Activated CD4-positive, alpha-beta memory T cell treated with anti-CD3 and anti-CD28 coated beads for 36 hours (primary cell): ENCODE measurements around the gene GALK1. TPM values are rescaled to one million over a fixed set of nuclear protein-coding genes. Genes with fewer than 3 reads are reported as not detected.

Source experiments
- CTCF ChIA-PET: fragments of 350-600 bp; sonication (Branson Sonifier 250); formaldehyde crosslinking; loops from one replicate; lab custom pipeline; 2021; ENCODE audit warnings: antibody characterized with exemption, inconsistent platforms; lab: Charles Lee
- POLR2A ChIA-PET: fragments of 350-600 bp; sonication (Branson Sonifier 250); formaldehyde crosslinking; loops from one replicate; lab custom pipeline; 2021; ENCODE audit warnings: antibody characterized with exemption; lab: Charles Lee
- DNase-seq: peaks from one replicate; pipeline ENCODE4 v3.0.0-alpha.2; 2020
- H3K27ac Mint-ChIP-seq: one replicate; pipeline ENCODE4 v1.8.0; 2021; ENCODE audit warnings: mixed read lengths
- H3K27me3 Mint-ChIP-seq: one replicate; pipeline ENCODE4 v1.8.0; 2021; ENCODE audit warnings: mixed read lengths
- H3K36me3 Mint-ChIP-seq: one replicate; pipeline ENCODE4 v1.8.0; 2021; ENCODE audit warnings: mixed read lengths
- H3K4me1 Mint-ChIP-seq: one replicate; pipeline ENCODE4 v1.8.0; 2021; ENCODE audit warnings: low read depth, mixed read lengths
- H3K4me3 Mint-ChIP-seq: one replicate; pipeline ENCODE4 v1.8.0; 2021; ENCODE audit warnings: mild to moderate bottlenecking, mixed read lengths
- H3K9me3 Mint-ChIP-seq: one replicate; pipeline ENCODE4 v1.8.0; 2021; ENCODE audit warnings: mixed read lengths
- intact Hi-C: fragments of 100-400 bp; cut with micrococcal nuclease; formaldehyde crosslinking; loops from one replicate; pipeline ENCODE4 v1.15.1; 2023
- total RNA-seq, 2 experiments: library from RNA; stranded (reverse); gene quantifications; one replicate each; pipeline ENCODE4 v1.2.3, GENCODE V29; 2021

Gene GALK1
- total RNA-seq, 2 experiments from 2014 or later = 69.3 to 69.7 TPM

GRCh38 chr17:75755205-75755901, 9.6 kb downstream of the GALK1 start:
- peak; percentile 21 for DNase-seq
- Mint-ChIP-seq H3K4me3 (no peak overlapping the region), H3K4me1 (peaks cover 15% of the 10 kb centered on the region), H3K36me3 (peaks cover 1% of the 10 kb centered on the region), H3K9me3 (no peaks in the 10 kb centered on the region), H3K27ac (no peak overlapping the region), H3K27me3 (no peaks in the 10 kb centered on the region)
- CTCF ChIA-PET = interaction anchor here (1.3 to 3.3 kb wide), 8 partner anchors 8 to 123 kb away, joined by 3 to 39 read pairs (median 8); partner anchors contain the start of gene GALK1
- intact Hi-C loops = no loop called here
- POLR2A ChIA-PET = interaction anchor here (1.5 kb wide), 1 partner anchor 21 kb away, joined by 4 read pairs; no protein-coding TSS in a partner anchor

- Mint-ChIP-seq H3K9me3 (no peaks in the 10 kb centered on the region), H3K27me3 (no peaks in the 10 kb centered on the region), H3K36me3 (peaks cover 1% of the 10 kb centered on the region), H3K4me3 (peak overlapping the region; percentile 24), H3K4me1 (peaks cover 20% of the 10 kb centered on the region), H3K27ac (peak overlapping the region; percentile 15)
- ChIA-PET CTCF (interaction anchor here (1.3 to 10.9 kb wide), 30 partner anchors 9 to 360 kb away, joined by 3 to 438 read pairs (median 8); partner anchors contain the start of genes GALK1, RECQL5, SAP30BP and SMIM5), POLR2A (interaction anchor here (1.3 to 1.8 kb wide), 6 partner anchors 18 to 88 kb away, joined by 4 to 14 read pairs (median 5); partner anchors contain the start of gene RECQL5)
- intact Hi-C loops = loop anchor here (5.0 kb wide), 1 partner anchor 327 kb away; no protein-coding TSS in a partner anchor
- no peak for DNase-seq
Observed at GRCh38 chr17:75754378-75755204, 10.4 kb downstream of the GALK1 start.

GRCh38 chr17:75753514-75754377, 11.2 kb downstream of the GALK1 start:
- DNase-seq = peak; percentile 76
- Mint-ChIP-seq H3K9me3 (no peaks in the 10 kb centered on the region), H3K4me1 (peaks cover 20% of the 10 kb centered on the region), H3K4me3 (peak overlapping the region; percentile 45), H3K27me3 (no peaks in the 10 kb centered on the region), H3K27ac (no peak overlapping the region), H3K36me3 (no peaks in the 10 kb centered on the region)
- intact Hi-C loops = loop anchor here (5.0 kb wide), 1 partner anchor 326 kb away; no protein-coding TSS in a partner anchor
- CTCF ChIA-PET = interaction anchor here (0.6 to 10.9 kb wide), 77 partner anchors 10 to 640 kb away, joined by 3 to 438 read pairs (median 5); partner anchors contain the start of genes GALK1, ITGB4, MIF4GD and RECQL5
- POLR2A ChIA-PET = interaction anchor here (0.5 to 1.8 kb wide), 10 partner anchors 11 to 102 kb away, joined by 3 to 18 read pairs (median 5); partner anchors contain the start of genes GALK1, RECQL5 and WBP2

DNA sequence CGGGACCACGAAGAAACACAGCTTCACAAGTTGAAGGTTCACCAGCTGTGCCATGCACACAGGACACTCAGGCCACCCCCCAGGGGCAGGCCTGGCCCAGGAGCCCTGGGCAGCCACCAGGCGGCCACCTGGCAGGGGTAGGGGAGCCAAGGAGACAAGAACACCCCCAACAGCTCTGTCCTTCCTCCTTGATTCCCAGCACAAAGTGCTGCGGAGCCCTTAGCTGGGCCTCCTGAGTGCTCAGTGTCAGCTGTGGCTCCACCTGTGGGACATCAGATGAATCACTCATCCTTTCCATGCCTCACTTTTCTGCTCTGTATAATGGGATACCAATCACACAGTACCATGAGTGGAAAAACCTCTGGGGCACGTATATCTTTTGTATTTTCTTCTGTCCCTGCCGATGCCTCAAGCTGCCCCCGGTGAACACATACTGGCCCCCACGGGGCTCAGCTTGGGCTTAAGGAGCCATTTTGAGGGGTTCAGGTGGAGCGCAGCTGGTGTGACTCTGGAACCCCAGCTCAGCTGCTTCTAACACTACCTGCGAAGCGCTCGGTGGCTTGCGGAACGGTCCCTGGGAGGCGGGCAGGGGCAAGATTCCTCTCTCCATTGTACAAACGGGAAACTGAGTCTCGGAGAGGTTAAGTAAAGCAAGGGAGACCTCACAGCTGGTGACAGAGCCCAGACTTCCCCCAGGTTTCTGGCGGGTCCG, 12.0 kb downstream of the GALK1 start:
- peak; percentile 15 for DNase-seq
- ChIA-PET POLR2A (interaction anchor here (1.1 to 1.8 kb wide), 9 partner anchors 12 to 102 kb away, joined by 3 to 18 read pairs (median 5); partner anchors contain the start of genes GALK1, RECQL5 and WBP2), CTCF (interaction anchor here (0.6 to 10.9 kb wide), 75 partner anchors 9 to 639 kb away, joined by 3 to 438 read pairs (median 5); partner anchors contain the start of genes GALK1, ITGB4, MIF4GD and RECQL5)
- H3K27ac Mint-ChIP-seq = no peak overlapping the region
- H3K4me1 Mint-ChIP-seq = peaks cover 20% of the 10 kb centered on the region
- no peaks in the 10 kb centered on the region for H3K9me3 Mint-ChIP-seq
- no peaks in the 10 kb centered on the region for H3K27me3 Mint-ChIP-seq
- H3K36me3 Mint-ChIP-seq = no peaks in the 10 kb centered on the region
- intact Hi-C loops = loop anchor here (5.0 kb wide), 1 partner anchor 326 kb away; no protein-coding TSS in a partner anchor
- peak overlapping the region; percentile 45 for H3K4me3 Mint-ChIP-seq

DNA sequence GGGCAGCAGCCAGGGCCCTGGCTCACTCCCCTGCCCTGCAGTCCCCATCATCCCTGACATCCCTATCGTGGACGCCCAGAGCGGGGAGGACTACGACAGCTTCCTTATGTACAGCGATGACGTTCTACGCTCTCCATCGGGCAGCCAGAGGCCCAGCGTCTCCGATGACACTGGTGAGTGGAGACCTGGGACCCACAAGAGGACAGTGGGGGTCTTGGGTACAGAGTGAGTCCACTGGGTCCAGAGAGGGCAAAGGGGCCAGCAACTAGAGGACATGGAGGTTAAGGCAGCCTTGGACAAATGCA, 12.6 kb downstream of the GALK1 start:
- no peaks in the 10 kb centered on the region for H3K36me3 Mint-ChIP-seq
- ChIA-PET CTCF (interaction anchor here (1.3 to 10.9 kb wide), 16 partner anchors 12 to 127 kb away, joined by 3 to 438 read pairs (median 13); partner anchors contain the start of genes GALK1, RECQL5, SAP30BP and SMIM5), POLR2A (interaction anchor here (1.2 to 1.8 kb wide), 2 partner anchors 13 to 79 kb away, joined by 3 to 18 read pairs; partner anchors contain the start of gene GALK1)
- H3K27ac Mint-ChIP-seq = no peak overlapping the region
- H3K27me3 Mint-ChIP-seq = no peaks in the 10 kb centered on the region
- no peak for DNase-seq
- peaks cover 23% of the 10 kb centered on the region for H3K4me1 Mint-ChIP-seq
- H3K4me3 Mint-ChIP-seq = no peak overlapping the region
- H3K9me3 Mint-ChIP-seq = no peaks in the 10 kb centered on the region
- intact Hi-C loops = loop anchor here (5.0 kb wide), 1 partner anchor 325 kb away; no protein-coding TSS in a partner anchor

DNA sequence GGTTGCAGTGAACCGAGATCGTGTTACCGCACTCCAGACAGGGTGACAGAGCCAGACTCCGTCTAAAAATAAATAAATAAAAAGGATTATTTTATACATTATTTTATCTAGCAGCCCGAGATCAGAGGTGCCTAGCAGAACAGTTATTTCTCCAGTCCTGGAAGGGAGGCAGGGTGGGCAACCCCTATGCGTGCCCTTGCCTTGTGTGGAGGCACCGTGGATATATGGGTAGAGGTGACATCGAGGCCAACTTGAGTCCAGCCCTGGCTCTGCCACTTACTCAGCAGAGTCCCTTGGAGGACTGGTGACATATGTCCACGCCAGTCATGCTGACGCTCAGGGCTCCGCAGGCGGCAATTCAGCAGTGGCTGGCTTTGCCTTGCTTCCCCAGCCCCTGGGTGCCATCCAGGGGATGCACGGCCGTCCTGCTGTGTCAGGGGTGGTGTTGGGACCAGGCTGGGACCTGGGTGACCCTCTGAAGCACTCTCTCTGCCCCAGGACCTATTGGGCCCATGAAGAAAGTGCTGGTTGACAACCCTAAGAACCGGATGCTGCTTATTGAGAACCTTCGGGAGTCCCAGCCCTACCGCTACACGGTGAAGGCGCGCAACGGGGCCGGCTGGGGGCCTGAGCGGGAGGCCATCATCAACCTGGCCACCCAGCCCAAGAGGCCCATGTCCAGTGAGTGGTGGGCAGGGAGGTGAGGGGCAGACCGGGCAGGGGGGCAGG, 13.2 kb downstream of the GALK1 start:
- Mint-ChIP-seq H3K4me1 (peaks cover 23% of the 10 kb centered on the region), H3K4me3 (no peak overlapping the region), H3K27ac (no peak overlapping the region), H3K36me3 (no peaks in the 10 kb centered on the region), H3K9me3 (no peaks in the 10 kb centered on the region), H3K27me3 (no peaks in the 10 kb centered on the region)
- intact Hi-C loops = loop anchor here (5.0 kb wide), 1 partner anchor 325 kb away; no protein-coding TSS in a partner anchor
- no peak for DNase-seq
- ChIA-PET CTCF (interaction anchor here (0.8 to 10.9 kb wide), 9 partner anchors 12 to 131 kb away, joined by 3 to 438 read pairs (median 25); partner anchors contain the start of genes GALK1, RECQL5, SAP30BP and SMIM5), POLR2A (no interaction called here)

- H3K4me3 Mint-ChIP-seq = no peak overlapping the region
- intact Hi-C loops = loop anchor here (1.0 to 5.0 kb wide), 2 partner anchors 118 to 324 kb away; partner anchors contain the start of gene SMIM5
- H3K27me3 Mint-ChIP-seq = no peaks in the 10 kb centered on the region
- no peak for DNase-seq
- H3K4me1 Mint-ChIP-seq = peaks cover 23% of the 10 kb centered on the region
- no peaks in the 10 kb centered on the region for H3K36me3 Mint-ChIP-seq
- CTCF ChIA-PET = interaction anchor here (0.8 to 10.9 kb wide), 24 partner anchors 12 to 160 kb away, joined by 3 to 438 read pairs (median 8); partner anchors contain the start of genes GALK1, RECQL5, SAP30BP and SMIM5
- POLR2A ChIA-PET = no interaction called here
- H3K9me3 Mint-ChIP-seq = no peaks in the 10 kb centered on the region
- H3K27ac Mint-ChIP-seq = no peak overlapping the region
Observed at GRCh38 chr17:75750661-75751423, 14.2 kb downstream of the GALK1 start.

DNA sequence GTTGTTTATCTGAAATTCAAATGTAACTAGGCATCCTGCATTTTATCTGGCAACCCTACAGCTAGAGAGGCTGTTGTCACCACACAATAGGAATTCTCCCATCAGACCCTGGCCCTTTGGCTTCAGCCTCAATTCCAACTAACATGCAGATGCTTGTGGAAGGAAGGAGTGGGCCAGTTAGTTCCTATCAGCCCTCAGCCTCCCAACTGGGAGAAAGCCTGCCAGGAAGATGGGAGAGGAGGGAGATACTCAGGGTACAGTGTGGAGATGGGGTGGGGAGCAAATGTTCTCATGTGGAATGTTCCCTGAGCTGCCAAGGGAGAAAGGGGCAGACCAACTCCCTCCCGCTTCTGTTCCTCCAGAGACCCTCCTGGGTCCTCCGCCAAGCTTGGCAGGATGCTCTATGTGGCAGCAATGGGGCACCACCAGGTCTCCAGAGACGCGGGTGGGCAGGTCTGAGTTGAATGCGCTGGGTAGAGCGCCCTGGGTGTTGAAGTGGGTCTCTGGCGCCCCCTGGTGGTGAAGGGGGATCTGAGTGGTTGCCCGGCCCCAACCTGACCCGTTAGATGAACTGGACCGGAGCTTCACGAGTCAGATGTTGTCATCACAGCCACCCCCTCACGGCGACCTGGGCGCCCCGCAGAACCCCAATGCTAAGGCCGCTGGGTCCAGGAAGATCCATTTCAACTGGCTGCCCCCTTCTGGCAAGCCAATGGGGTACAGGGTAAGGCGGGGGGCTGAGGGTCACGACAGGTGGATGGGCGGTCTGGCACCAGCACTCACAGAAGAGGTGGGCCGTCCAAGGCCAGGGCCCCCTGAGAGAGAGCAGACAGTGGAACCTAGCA, 15.2 kb downstream of the GALK1 start:
- H3K36me3 Mint-ChIP-seq = no peaks in the 10 kb centered on the region
- H3K27ac Mint-ChIP-seq = no peak overlapping the region
- DNase-seq = peak; percentile 91
- POLR2A ChIA-PET = interaction anchor here (0.6 kb wide), 1 partner anchor 73 kb away, joined by 3 read pairs; no protein-coding TSS in a partner anchor
- CTCF ChIA-PET = interaction anchor here (0.6 to 10.9 kb wide), 49 partner anchors 9 to 533 kb away, joined by 3 to 438 read pairs (median 5); partner anchors contain the start of genes GALK1, RECQL5, SAP30BP and SMIM5
- H3K9me3 Mint-ChIP-seq = no peaks in the 10 kb centered on the region
- intact Hi-C loops = loop anchor here (1.0 to 5.0 kb wide), 2 partner anchors 116 to 322 kb away; partner anchors contain the start of gene SMIM5
- peaks cover 21% of the 10 kb centered on the region for H3K4me1 Mint-ChIP-seq
- H3K27me3 Mint-ChIP-seq = no peaks in the 10 kb centered on the region
- H3K4me3 Mint-ChIP-seq = peak overlapping the region; percentile 37
